HG03060 (cell line): Measurements from ENCODE around the gene LDB3.
"Not testable (repeated sequence)": the region's sequence is repeated elsewhere in the genome, so short reads cannot be mapped to it uniquely, and the experiment has no call there.

ENCODE experiments used
- ATAC-seq: cut with Tn5 transposase; IDR thresholded peaks from one replicate; pipeline ENCODE4 v1.9.1; 2021; ENCODE audit warnings: low read depth, moderate number of reproducible peaks; ENCODE audit not compliant: unreplicated experiment

LDB3 gene, protein sequence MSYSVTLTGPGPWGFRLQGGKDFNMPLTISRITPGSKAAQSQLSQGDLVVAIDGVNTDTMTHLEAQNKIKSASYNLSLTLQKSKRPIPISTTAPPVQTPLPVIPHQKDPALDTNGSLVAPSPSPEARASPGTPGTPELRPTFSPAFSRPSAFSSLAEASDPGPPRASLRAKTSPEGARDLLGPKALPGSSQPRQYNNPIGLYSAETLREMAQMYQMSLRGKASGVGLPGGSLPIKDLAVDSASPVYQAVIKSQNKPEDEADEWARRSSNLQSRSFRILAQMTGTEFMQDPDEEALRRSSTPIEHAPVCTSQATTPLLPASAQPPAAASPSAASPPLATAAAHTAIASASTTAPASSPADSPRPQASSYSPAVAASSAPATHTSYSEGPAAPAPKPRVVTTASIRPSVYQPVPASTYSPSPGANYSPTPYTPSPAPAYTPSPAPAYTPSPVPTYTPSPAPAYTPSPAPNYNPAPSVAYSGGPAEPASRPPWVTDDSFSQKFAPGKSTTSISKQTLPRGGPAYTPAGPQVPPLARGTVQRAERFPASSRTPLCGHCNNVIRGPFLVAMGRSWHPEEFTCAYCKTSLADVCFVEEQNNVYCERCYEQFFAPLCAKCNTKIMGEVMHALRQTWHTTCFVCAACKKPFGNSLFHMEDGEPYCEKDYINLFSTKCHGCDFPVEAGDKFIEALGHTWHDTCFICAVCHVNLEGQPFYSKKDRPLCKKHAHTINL

DNA sequence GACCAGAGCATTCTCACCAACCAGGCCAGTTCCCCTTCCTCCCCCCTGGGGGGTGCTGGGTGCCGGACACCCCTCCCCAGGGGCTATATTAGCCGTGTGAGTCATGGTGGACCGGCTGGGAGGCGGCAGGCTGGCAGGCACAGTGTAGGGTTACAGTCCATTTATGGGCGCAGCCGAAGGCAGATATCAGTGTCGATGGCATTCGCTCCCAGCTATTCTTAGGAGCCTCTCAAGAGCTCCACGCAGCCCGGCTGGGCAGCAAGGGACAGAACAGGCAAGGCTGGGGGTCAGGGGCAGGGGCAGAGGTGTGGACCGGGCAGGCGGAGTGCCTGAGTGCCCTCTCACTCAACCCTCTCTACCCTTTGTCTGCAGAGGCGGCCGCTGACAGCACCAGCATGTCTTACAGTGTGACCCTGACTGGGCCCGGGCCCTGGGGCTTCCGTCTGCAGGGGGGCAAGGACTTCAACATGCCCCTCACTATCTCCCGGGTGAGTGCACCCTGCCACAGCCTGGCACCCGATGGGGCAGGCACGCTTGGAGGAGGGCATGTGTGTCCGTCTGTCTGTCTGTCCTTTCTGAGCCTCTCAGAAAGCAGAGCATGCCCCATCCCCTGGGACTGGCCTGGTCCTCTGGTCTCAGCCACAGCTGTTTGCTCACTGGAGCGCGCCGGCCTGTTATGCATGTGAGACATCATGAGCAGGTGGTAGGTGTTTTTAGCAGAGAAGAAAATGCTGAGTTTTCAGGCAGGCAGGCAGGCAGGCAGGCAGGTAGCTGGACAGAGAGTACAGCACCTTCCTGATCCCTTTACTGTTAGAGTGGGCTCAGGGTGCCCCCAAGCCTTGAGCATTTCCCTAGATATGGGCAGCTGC is at the start of gene LDB3:
TSS of gene LDB3 (plus strand) at position 215 of the 869 bp plus-strand sequence. CDS start at position 396, 181 bp downstream.
- peak; percentile 57 for ATAC-seq

DNA sequence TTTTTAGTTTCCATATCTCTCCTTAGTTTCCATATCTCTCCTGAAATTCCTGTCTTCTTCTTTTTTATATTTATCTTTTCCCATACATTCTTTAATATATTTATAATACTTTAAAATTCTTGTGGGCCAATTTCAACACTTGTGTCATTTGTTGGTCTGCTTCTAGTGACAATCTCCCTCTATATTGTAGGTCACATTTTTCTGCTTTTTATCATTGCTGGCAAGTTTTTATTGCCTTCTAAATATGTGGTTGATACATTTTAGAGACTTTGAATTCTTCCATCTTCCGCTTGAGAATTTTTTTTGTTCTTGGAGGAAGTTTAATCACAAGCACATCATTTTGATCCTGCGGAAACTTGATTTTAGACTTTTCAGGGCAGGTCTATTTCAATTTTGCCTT is 40.0 kb upstream of the LDB3 start:
- ATAC-seq, result no peak

DNA sequence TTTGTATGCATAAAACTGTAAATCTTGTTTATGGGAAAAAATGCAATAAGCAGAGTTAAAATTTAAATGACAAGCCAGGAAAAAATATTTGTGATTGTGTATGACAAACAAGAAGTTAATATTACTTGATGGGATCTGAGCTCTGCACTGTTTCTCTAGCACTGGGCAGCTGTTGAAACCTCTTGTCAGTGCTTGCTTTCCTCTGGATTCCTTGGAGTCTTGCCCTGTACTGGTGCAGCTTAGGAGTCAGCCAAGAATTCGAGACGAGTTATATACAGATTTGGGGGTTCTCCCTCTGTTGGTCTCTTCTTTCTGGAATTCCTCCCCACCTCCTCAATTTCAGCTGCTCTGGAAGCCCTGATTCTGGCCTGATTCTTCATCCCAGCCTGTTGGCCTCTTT is 38.2 kb upstream of the LDB3 start:
- ATAC-seq, result no peak

DNA sequence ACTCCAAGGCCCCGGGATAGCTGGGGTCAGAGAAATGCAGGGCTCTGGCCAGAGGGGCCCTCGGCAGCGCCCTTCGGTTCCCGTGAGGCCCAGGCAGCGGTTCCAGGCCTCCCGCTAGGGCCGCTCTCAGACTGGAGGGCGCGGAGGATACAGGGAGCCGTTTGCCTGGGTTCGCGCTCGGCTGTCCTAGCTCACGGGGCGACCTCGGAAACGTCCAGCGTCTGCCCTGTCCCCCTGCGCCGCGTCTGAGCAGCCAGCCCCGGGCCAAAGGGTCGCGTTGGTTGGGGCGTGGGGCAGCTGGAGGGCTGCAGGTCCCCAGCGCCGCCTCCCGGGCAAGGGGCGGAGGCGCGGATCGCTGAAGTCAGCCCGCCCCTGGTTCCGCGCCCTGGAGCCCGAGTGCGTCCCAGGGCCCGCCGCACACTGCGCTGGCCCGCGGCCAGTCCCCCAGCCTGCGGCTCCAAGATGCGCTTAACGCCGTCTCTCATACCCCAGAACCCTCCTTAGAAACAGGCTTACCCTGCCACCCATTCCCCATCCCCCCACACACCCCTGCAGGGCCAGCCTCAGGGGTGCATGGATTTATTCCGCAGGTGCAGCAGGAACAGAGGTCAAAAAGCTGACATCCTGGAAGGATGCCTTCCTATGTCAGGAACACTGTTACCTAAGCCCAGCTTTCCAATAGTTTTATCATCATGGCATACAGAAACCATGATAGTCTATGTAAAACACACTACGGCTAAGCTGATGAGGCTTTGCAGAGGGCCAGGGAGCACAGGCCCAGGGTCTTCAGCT is 36.1 kb upstream of the LDB3 start:
- ATAC-seq, result no peak

DNA sequence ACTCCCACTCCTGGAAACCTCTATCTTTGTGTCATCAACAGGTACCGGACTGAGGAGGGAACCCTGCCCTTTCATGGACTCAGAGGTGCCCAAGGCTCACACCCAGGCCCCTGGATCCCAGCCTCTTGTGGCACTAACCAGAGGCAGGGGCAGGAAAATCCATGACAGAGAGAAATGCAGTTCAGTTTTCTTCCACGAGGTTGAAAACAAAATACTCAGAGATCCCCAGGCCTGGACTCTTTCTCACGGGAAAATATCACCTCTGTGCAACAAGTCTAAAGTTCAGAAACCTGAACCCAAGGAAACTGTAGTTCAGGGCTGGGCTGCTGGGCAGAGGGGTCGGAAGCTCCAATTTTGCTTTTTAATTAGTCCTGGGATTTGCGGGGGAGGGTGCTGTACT is 35.4 kb upstream of the LDB3 start:
- no peak for ATAC-seq

DNA sequence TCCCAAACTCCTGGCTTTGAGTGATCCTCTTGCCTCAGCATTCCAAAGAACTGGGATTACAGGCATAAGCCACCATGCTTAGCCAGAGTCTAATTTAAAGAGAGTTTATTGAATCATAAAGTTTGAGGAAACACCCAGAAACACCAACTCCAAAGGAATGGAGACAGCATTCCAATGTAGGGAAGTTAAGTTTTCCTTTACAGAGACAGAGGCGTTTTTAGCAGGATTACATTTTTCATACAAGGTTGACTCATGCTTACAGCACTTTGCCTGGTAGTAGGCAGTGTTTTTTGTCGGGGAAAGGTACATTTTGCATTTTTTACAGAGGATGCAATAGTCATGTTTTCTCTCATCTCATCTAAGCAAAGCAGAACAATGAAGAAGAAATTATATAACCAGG is 32.9 kb upstream of the LDB3 start:
- ATAC-seq, result no peak

DNA sequence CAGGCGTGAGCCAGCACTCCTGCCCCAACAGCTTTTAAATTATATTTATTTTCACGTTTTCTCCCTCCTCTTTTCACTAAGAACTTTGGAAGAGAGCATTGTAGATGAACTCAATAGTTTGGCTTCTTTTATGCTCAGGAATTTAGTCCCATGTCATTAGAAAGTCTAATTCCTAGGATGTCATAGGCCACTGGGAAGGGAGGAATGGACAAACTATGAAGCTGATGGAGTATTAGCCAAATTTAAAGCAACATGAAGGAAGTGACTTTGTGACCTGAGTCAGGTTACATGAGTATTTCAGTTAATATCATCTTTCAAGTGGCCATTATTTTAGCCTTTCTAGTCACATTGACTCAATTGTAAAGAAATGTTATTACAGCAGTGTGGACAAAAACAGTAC is 32.0 kb upstream of the LDB3 start:
- ATAC-seq, result no peak

DNA sequence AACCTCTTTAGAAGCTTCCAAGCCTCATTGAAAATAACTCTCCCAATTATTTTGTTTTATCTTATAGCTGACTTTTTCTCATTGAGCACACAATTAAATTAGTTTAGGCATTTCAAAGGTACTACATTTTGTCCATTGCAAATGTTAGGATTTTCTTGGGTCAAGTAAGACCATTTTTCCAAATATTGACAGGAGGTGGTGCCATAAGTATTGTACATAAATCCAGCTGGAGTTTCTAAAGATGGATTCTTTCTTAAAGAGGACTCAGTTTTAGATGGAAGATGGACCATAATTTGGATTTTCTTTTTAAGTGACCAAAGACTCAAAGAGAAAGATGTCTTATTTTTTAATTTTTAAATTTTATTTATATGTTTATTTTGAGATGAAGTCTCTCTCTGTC is 26.3 kb upstream of the LDB3 start:
- no peak for ATAC-seq

DNA sequence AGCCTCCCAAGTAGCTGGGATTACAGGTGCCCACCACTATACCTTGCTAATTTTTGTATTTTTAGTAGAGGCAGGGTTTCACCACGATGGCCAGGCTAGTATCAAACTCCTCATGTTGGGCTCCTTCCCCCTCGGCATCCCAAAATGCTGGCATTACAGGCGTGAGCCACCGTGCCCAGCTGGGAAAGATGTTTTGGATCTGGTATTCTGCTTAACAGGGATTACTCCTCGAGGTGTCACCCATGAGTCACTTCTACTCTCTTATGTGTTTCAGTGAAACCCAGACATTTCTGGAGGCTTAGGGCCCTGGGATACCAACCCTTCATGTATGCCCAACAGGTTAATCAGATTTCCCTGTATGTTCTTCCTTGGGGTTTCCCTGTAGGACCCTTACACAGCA is 25.8 kb upstream of the LDB3 start:
- ATAC-seq, result no peak

DNA sequence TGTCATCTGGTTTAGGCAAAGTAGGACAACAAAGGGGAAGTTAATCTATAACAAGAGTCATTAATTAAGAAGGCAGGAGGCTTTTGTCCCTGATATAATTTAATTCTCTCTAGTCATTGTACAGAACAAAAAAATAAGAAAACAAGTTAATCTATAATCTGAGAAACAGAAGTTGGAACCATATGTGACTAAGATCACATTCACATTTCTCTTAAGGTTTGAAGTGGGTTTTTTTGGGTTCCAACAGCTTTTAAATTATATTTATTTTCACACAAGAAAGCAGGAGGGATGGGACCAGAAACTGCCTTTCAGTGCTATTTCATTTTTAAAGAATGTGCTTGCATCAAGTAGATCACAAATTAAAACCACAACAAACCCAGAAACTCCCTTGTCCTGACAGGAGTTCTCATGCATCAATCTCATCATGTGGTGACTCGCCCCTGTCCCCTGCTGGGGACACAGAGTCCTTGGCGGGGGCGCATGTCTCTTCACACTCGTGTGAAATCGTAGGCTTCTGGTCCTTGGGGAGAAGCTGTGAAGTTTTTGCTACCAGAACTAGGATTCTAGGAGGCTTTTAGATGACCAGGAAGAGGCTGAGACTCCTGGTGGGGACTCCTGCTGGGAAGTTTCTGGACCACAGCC is 24.0 kb upstream of the LDB3 start:
- ATAC-seq, result no peak

DNA sequence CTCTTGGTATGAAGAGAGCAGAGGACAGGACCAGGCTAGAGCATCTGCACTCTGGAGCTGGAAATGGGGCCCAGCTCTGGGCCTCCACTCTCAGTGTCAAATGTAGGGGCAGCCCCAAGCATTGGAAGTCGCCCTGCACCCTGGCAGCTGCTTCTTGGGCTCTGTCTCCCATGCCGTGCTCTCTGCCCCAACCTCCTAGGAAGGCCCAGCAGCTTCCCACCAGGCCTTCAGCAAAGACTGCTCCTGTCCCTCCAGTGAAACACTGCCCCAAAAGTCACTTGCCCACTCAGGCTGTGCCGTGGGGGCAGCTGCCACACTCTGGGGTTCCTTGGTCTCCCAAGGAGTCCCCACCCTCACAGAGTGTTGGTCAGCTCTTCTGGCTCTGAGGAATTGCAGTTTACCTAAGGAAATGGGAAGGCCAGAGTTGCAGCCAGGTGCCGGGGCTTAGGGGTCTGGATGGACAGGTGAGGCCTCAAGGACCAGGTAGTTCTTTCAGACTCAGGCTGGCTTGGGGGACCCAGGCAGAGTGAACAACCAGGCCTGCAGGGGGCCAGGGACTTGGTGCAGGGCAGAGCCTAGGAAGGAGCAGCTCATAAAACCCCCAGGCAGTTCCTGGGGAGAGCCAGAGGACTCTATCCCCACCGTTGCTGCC is 23.4 kb upstream of the LDB3 start:
- no peak for ATAC-seq

DNA sequence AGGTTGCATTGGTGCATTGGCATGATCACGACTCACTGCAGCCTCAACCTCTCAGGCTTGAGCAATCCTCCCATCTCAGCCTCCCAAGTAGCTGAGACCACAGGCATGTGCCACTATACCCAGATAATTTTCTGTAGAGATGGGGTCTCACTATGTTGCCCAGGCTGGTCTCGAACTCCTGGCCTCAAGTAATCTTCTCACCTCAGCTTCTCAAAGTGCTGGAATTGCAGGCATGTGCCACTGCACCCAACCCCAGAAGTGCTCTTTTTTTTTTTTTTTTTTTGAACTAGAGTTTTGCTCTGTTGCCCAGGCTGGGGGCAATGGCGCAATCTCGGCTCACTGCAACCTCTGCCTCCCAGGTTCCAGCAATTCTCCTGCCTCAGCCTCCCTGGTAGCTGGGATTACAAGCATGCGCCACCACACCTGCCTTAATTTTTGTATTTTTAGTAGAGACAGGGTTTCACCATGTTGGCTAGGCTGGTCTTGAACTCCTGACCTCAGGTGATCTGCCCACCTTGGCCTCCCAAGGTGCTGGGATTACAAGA is 22.6 kb upstream of the LDB3 start:
- not testable (repeated sequence) for ATAC-seq

DNA sequence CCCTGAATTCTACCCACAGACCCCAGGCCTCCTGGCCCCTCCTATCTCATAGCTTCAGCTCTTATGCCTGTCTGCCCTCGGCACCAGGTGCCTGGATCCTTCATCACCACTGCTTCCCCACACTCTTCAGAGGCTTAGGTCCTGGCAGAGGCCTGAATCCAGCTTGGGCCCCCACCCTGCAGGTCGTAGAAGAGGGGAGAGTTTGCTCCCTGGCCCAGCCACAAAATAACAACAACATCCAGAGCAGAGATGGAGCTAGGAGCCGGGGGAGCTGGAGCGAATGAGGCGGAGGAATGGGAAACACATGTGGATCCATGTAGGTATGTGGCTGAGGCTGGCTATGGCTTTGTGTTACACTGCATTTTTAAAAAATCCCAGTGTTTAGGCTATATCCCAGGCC is 21.8 kb upstream of the LDB3 start:
- ATAC-seq, result no peak

DNA sequence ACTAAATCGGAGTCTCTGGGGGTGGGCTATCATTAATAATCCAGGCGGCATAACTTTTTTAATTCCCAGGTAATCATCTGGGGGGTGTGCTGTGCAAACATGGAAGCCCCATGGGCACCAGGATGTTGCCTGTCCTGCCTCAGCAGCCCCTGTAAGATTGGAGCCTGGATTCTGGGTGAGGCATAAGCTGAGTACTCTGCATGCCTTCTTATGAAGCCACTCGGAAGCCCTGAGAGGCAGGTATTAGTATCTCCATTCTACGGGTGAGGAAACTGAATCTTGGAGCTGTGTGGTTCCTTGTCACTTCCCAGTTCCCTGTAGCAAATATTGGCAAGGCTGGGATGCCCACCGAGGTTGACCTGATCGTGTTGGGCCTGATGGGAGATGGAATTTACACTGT is 21.4 kb upstream of the LDB3 start:
- no peak for ATAC-seq

DNA sequence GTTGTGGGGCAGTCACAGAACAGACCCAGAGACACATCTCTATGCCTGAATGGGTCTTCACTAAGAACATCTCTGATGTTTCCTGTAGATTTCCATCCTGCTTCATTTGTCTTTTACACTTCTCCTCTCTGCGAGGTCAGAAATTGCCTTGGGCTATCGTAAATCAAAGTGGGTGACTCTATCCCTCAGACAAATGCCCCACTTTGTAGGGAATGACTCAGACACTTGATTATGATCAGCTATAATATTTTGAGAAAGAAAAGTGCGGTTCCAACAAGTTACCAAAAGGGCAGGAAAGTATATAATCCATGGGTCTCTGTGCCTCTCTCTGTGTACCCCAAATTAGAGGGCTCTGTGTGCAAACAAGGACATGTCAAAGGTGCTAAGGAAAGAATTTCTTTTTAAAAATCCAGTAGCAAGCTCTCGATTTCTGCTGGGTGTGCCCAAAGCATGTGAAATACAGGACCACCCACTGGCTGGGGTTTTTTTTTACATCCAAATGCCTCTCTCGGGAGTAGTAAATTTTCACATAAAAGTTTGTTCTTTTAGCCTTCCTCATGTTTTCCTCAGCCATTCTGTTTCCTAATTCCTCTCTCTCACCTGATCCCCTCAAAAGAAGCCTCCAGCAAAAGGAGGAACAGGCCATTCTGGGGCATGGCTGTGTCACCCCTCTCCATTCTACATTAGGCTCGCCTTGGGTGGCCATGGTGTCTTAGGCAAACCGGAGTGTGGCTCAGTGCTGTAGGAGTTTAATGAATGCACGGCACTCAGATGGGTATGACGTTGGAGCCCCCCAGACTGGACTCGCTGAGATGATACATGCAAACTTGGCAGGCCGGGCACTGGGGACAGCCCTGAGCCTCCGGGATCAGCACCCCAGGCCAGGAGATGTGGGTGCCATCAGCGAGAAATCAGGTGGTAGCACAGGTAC is 20.3 kb upstream of the LDB3 start:
- no peak for ATAC-seq

DNA sequence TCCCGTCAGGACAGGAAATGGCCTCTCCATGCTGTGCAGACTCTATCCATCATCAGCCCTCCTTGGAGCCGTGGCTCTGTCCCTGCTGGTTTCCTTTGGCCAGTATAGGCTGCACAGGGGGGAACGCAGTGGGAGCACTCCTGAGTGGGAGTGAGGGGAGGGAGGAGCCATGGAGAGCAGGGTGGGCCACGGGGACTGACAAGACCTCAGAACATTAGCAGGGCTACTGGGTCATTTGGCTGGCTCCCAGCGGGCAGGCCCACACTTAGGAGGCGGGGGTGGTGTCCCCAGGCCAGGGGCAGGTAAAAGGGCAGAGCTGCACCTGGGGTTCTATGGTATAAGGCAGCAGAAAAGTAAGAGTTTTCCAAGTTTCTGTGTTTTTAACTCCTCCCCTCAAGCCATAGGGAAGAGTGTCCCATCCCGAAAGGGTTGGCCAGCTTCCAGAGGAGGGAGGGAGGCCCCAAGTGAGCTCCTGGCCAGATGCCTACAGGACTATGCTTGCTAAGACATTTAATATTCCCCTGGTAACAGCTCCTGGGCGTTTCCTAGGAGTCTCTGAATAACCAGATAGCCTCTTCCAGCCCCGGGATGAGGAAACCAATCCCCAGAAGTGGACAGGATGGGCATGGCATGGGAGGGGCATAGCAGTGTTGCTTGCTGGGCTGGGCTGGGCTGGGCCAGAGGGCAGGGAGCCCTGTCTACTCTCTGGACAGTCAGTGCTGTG is 19.4 kb upstream of the LDB3 start:
- ATAC-seq, result no peak

DNA sequence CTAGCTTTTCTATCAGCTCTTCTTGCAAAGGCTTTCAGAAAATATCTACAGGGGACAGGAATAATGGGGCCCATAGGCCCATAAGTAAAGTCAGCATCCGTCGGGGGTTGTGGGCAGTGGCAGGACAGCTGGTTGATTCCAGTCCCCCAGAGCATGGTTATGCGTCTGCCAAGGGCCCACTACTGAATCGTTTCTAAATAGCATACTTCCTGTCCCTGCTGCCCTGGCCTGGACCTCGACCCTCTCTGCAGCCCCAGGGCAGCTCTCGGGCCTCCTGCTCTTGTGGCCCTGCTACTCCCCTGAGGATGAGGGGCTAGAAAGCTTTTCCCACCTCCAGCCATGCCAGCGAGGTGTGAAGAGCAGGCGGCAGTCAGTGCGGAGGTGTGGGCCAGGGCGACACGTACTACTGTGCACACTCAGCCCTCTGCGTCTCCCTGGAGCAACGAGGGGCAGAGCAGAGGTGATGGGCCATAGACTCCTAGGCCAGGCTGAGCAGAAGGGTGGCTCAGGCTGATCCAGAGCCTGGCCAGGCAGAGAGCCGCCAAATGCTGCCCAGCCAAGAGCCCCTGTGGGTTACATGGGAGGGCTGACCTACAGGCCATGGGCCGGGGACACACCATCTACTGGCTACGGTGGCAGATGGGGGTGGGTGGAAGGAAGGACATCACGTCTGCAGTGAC is 18.7 kb upstream of the LDB3 start:
- ATAC-seq, result no peak
